Neural cell (in vitro differentiated cells): Measurements from ENCODE around the gene TCF25. TPM values are rescaled to one million over a fixed set of nuclear protein-coding genes. Genes with fewer than 3 reads are reported as not detected.
"Not testable (repeated sequence)": the region's sequence is repeated elsewhere in the genome, so short reads cannot be mapped to it uniquely, and the experiment has no call there.

Experiments used
- H2AFZ ChIP-seq: fragments of 200-600, 300-800 bp; sonication (generic), shearing (Covaris generic); 2 replicates; pipeline ENCODE4 v1.6.0; 2014; ENCODE audit warnings: low read depth, mild to moderate bottlenecking, antibody characterized with exemption, low read length, moderate library complexity
- H3F3A ChIP-seq: fragments of 200-600 bp; shearing (Covaris generic); 2 replicates; pipeline ENCODE4 v1.6.1; 2016; ENCODE audit warnings: mild to moderate bottlenecking, moderate library complexity, mixed read lengths, antibody characterized with exemption, low read length; ENCODE audit not compliant: insufficient read depth, poor library complexity, severe bottlenecking
- H3K27ac ChIP-seq: fragments of 200-600, 300-800 bp; sonication (generic), shearing (Covaris generic); 2 replicates; pipeline ENCODE4 v1.5.1; 2014; ENCODE audit warnings: mild to moderate bottlenecking, low read length, moderate library complexity
- H3K27me3 ChIP-seq: fragments of 300-800, 200-600 bp; sonication (generic), shearing (Covaris generic); 2 replicates; pipeline ENCODE4 v1.6.0; 2014; ENCODE audit warnings: mild to moderate bottlenecking, low read depth, low read length, moderate library complexity; ENCODE audit not compliant: insufficient read depth
- H3K36me3 ChIP-seq: fragments of 300-800, 200-600 bp; sonication (generic), shearing (Covaris generic); 2 replicates; pipeline ENCODE4 v1.5.1; 2014; ENCODE audit warnings: mild to moderate bottlenecking, antibody characterized with exemption, low read length, moderate library complexity; ENCODE audit not compliant: insufficient read depth
- H3K4me2 ChIP-seq: fragments of 300-800, 200-600 bp; sonication (generic), shearing (Covaris generic); 2 replicates; pipeline ENCODE4 v1.6.0; 2014; ENCODE audit warnings: mild to moderate bottlenecking, low read length
- H3K4me3 ChIP-seq: fragments of 300-800, 200-600 bp; sonication (generic), shearing (Covaris generic); 2 replicates; pipeline ENCODE4 v1.5.1; 2014; ENCODE audit warnings: mild to moderate bottlenecking, low read length, moderate library complexity
- H3K79me2 ChIP-seq: fragments of 200-600 bp; shearing (Covaris generic); replicated peaks from 2 replicates; pipeline ENCODE4 v1.6.0; 2014; ENCODE audit warnings: mild to moderate bottlenecking, low read length, moderate library complexity; ENCODE audit not compliant: insufficient read depth
- H3K9ac ChIP-seq: fragments of 300-800, 200-600 bp; sonication (generic), shearing (Covaris generic); 2 replicates; pipeline ENCODE4 v1.6.1; 2016; ENCODE audit warnings: mild to moderate bottlenecking, low read length, mixed read lengths
- H3K9me2 ChIP-seq: fragments of 200-600 bp; shearing (Covaris generic); 2 replicates; pipeline ENCODE4 v1.6.1; 2016; ENCODE audit warnings: mild to moderate bottlenecking, low read length, mixed read lengths; ENCODE audit not compliant: insufficient read depth
- H3K9me3 ChIP-seq: fragments of 200-600, 300-800 bp; sonication (generic), shearing (Covaris generic); 2 replicates; pipeline ENCODE4 v1.6.1; 2016; ENCODE audit warnings: mild to moderate bottlenecking, mixed run types, low read length, moderate library complexity, mixed read lengths
- H4K20me1 ChIP-seq: fragments of 200-600 bp; shearing (Covaris generic); 2 replicates; pipeline ENCODE4 v1.6.1; 2016; ENCODE audit warnings: mild to moderate bottlenecking, mixed run types; ENCODE audit not compliant: insufficient read depth
- POLR2AphosphoS5 ChIP-seq: IDR thresholded peaks from 2 replicates; pipeline ENCODE4 v1.6.1; 2012
- RAD21 ChIP-seq: fragments of 450-650 bp; conservative IDR thresholded peaks from 2 replicates; pipeline ENCODE4 v1.6.1; 2014; ENCODE audit warnings: antibody characterized with exemption, mild to moderate bottlenecking, moderate library complexity
- REST ChIP-seq: IDR thresholded peaks from 2 replicates; pipeline ENCODE4 v1.6.1; 2012; ENCODE audit warnings: borderline replicate concordance
- SMC3 ChIP-seq: fragments of 450-650 bp; conservative IDR thresholded peaks from 2 replicates; pipeline ENCODE4 v1.6.1; 2014; ENCODE audit warnings: antibody characterized with exemption, mild to moderate bottlenecking, moderate library complexity; ENCODE audit not compliant: poor library complexity
- TAF1 ChIP-seq: IDR thresholded peaks from 2 replicates; pipeline ENCODE4 v1.6.1; 2012; ENCODE audit warnings: low read depth
- polyA plus RNA-seq: library from polyadenylated mRNA; depleted of rRNA; stranded (reverse); fragments of >200 nt; gene quantifications from 2 replicates; pipeline ENCODE4 v1.2.3, GENCODE V29; 2014

TCF25 gene
- polyA plus RNA-seq, 1 donor from 2014 or later, result 200 TPM

DNA sequence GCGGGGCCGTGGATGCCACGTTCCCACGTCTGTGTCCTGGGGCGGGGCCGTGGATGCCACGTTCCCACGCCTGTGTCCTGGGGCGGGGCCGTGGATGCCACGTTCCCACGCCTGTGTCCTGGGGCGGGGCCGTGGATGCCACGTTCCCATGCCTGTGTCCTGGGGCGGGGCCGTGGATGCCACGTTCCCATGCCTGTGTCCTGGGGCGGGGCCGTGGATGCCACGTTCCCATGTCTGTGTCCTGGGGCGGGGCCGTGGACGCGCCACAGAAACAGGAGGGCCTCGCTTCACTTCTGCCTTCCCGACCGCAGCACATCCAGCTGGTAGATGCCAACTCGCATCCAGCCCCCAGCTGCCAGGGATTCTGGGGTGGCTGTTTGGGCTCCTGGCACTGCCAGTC, 60.6 kb downstream of the TCF25 start:
- peaks cover 77% of the 10 kb centered on the region for H4K20me1 ChIP-seq
- H3K79me2 ChIP-seq, result peaks cover 45% of the 10 kb centered on the region
- H3K9me2 ChIP-seq, H3K27ac ChIP-seq, H3K4me3 ChIP-seq, H2AFZ ChIP-seq, H3F3A ChIP-seq, H3K4me2 ChIP-seq, H3K9ac ChIP-seq, H3K9me3 ChIP-seq, H3K27me3 ChIP-seq: not testable (repeated sequence)
- peak; percentile 41 for TF ChIP-seq POLR2AphosphoS5
- peaks cover 23% of the 10 kb centered on the region for H3K36me3 ChIP-seq

DNA sequence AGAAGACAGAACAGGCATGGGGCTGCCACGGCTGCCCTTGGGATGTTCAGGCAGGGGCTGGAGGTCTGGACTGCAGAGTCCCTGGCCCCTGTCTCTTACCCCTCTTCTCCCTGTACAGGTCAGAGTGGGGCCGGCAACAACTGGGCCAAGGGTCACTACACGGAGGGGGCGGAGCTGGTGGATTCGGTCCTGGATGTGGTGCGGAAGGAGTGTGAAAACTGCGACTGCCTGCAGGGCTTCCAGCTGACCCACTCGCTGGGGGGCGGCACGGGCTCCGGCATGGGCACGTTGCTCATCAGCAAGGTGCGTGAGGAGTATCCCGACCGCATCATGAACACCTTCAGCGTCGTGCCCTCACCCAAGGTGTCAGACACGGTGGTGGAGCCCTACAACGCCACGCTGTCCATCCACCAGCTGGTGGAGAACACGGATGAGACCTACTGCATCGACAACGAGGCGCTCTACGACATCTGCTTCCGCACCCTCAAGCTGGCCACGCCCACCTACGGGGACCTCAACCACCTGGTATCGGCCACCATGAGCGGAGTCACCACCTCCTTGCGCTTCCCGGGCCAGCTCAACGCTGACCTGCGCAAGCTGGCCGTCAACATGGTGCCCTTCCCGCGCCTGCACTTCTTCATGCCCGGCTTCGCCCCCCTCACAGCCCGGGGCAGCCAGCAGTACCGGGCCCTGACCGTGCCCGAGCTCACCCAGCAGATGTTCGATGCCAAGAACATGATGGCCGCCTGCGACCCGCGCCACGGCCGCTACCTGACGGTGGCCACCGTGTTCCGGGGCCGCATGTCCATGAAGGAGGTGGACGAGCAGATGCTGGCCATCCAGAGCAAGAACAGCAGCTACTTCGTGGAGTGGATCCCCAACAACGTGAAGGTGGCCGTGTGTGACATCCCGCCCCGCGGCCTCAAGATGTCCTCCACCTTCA, 61.5 kb downstream of the TCF25 start:
- TF ChIP-seq REST (no peak), POLR2AphosphoS5 (peak; percentile 25)
- H4K20me1 ChIP-seq, result peaks cover 69% of the 10 kb centered on the region

GRCh38 chr16:89935620-89936019, 62.2 kb downstream of the TCF25 start:
- not testable (repeated sequence) for H3K9me2 ChIP-seq, H3K27ac ChIP-seq, H3K27me3 ChIP-seq, H3F3A ChIP-seq, H3K9ac ChIP-seq, H3K4me2 ChIP-seq, H2AFZ ChIP-seq, H3K9me3 ChIP-seq, H3K4me3 ChIP-seq
- peaks cover 30% of the 10 kb centered on the region for H3K79me2 ChIP-seq
- H3K36me3 ChIP-seq, result peaks cover 23% of the 10 kb centered on the region
- peaks cover 64% of the 10 kb centered on the region for H4K20me1 ChIP-seq

More for the DNA sequence above, 61.5 kb downstream of the TCF25 start:
- Histone ChIP-seq H3K4me3 (no peak overlapping the region), H3K27me3 (no peaks in the 10 kb centered on the region), H3K9me2 (no peaks in the 10 kb centered on the region), H3K9me3 (no peaks in the 10 kb centered on the region), H2AFZ (no peak overlapping the region), H3K36me3 (peaks cover 23% of the 10 kb centered on the region), H3K79me2 (peaks cover 37% of the 10 kb centered on the region), H3K4me2 (no peak overlapping the region), H3K27ac (no peak overlapping the region), H3K9ac (no peak overlapping the region), H3F3A (no peaks in the 10 kb centered on the region)

DNA sequence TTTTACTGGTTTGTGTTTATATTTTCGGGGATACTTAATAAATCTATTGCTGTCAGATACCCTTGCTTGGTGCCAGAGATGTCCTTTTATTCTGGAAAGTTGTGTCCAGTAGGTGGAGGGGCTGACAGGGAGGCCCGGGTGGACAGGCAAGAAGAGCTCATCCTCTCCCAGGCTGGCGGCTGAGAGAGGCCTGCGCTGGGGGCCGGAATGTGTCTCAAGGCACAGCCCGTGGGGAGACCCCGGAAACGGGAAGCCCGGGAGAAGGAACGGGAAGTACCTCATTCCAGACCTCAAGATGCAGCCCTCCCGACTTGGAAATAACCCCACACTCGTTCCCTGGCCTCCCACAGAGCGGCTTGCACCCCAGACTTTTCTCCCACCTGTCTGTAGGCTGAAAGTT, 62.6 kb downstream of the TCF25 start:
- Histone ChIP-seq H3K27ac (no peak overlapping the region), H3K9me3 (no peaks in the 10 kb centered on the region), H3K4me2 (no peak overlapping the region), H3K79me2 (peaks cover 27% of the 10 kb centered on the region), H3K4me3 (no peak overlapping the region), H3K27me3 (no peaks in the 10 kb centered on the region), H3K36me3 (peaks cover 23% of the 10 kb centered on the region), H3K9ac (no peak overlapping the region), H2AFZ (no peak overlapping the region), H3K9me2 (no peaks in the 10 kb centered on the region), H4K20me1 (peaks cover 62% of the 10 kb centered on the region), H3F3A (no peaks in the 10 kb centered on the region)
- TF ChIP-seq SMC3 (no peak), RAD21 (no peak), TAF1 (no peak), POLR2AphosphoS5 (no peak)
